Vagina (tissue), 2 donors: ENCODE measurements around the gene DIAPH2. TPM values are rescaled to one million over a fixed set of nuclear protein-coding genes. Genes with fewer than 3 reads are reported as not detected.
A peak's percentile ranks its signal among the peaks of the same experiment; 100 is the strongest.

Experiments used
- DNase-seq, 2 donors: peaks; one replicate each; pipeline ENCODE4 v3.0.0-alpha.2; 2017; ENCODE audit errors: extremely low spot score in 2 of 2
- H3K27ac ChIP-seq: fragments of 200-600 bp; sonication (generic); one replicate; pipeline ENCODE4 v1.5.1; 2019
- H3K27me3 ChIP-seq: fragments of 200-600 bp; sonication (generic); one replicate; pipeline ENCODE4 v1.5.1; 2019
- H3K36me3 ChIP-seq, 2 donors: fragments of 200-600 bp; sonication (generic); one replicate each; pipeline ENCODE4 v1.5.1; 2017 to 2019
- H3K4me1 ChIP-seq: fragments of 200-600 bp; sonication (generic); one replicate; pipeline ENCODE4 v1.5.1; 2019
- H3K4me3 ChIP-seq, 2 donors: fragments of 200-600 bp; sonication (generic); 1 replicate in 1 of 2; 2 replicates in 1 of 2; pipeline ENCODE4 v1.5.1; 2016 to 2019
- H3K9me3 ChIP-seq: fragments of 200-600 bp; sonication (generic); one replicate; pipeline ENCODE4 v1.5.1; 2019
- CTCF ChIP-seq, 3 experiments: fragments of 450-650 bp in 2 of 3; fragments of 200-600 bp in 1 of 3; sonication (generic) in 1 of 3; IDR thresholded peaks; one replicate each; pipeline ENCODE4 v1.5.1; 2017 to 2019; ENCODE audit warnings: antibody characterized with exemption in 3 of 3, mild to moderate bottlenecking in 2 of 3, moderate library complexity in 2 of 3
- POLR2A ChIP-seq, 2 donors: fragments of 450-650 bp; IDR thresholded peaks; one replicate each; pipeline ENCODE4 v1.6.1; 2017; ENCODE audit warnings: antibody characterized with exemption in 2 of 2, mild to moderate bottlenecking in 2 of 2, moderate library complexity in 2 of 2
- POLR2AphosphoS5 ChIP-seq, 2 donors: sonication (generic); formaldehyde crosslinking; IDR thresholded peaks; one replicate each; pipeline ENCODE4 v1.9.0; 2017; ENCODE audit warnings: antibody characterized with exemption in 2 of 2, mild to moderate bottlenecking in 2 of 2, low read depth in 1 of 2; ENCODE audit not compliant: insufficient read depth in 1 of 2
- intact Hi-C: fragments of 100-400 bp; cut with DNase I; formaldehyde crosslinking; loops from one replicate; pipeline ENCODE4 v1.15.1; 2023
- total RNA-seq: library from RNA; depleted of rRNA; stranded (reverse); fragments of >200 nt; gene quantifications from one replicate; pipeline ENCODE4 v1.2.3, GENCODE V29; 2016

Gene DIAPH2
- total RNA-seq, 1 donor from 2014 or later: 38.8 TPM

- Histone ChIP-seq H3K27ac (no peak overlapping the region), H3K4me1 (no peaks in the 10 kb centered on the region), H3K27me3 (no peaks in the 10 kb centered on the region), H3K36me3 (no peaks in the 10 kb centered on the region), H3K4me3 (peak overlapping the region in 1 of 2 donors; percentile 2), H3K9me3 (no peaks in the 10 kb centered on the region)
- TF ChIP-seq CTCF (IDR thresholded peaks at IDR 0.05) (no peak), POLR2AphosphoS5 (IDR thresholded peaks at IDR 0.05; ENCODE audit: insufficient read depth in 1 of 2, low read depth in 1 of 2) (no peak), POLR2A (IDR thresholded peaks at IDR 0.05) (no peak)
- DNase-seq: no peak
- intact Hi-C loops: no loop called here
Measured at GRCh38 chrX:96909291-96909690, 224.6 kb downstream of the DIAPH2 start.

- Histone ChIP-seq H3K27me3 (no peaks in the 10 kb centered on the region), H3K36me3 (no peaks in the 10 kb centered on the region), H3K4me1 (no peaks in the 10 kb centered on the region), H3K27ac (no peak overlapping the region), H3K4me3 (no peak overlapping the region), H3K9me3 (no peaks in the 10 kb centered on the region)
- TF ChIP-seq POLR2A (IDR thresholded peaks at IDR 0.05): no peak
- TF ChIP-seq POLR2AphosphoS5 (IDR thresholded peaks at IDR 0.05; ENCODE audit: insufficient read depth in 1 of 2, low read depth in 1 of 2): no peak
- TF ChIP-seq CTCF (IDR thresholded peaks at IDR 0.05): no peak
- intact Hi-C loops: no loop called here
- no peak for DNase-seq
Measured at GRCh38 chrX:96918864-96919263, 234.2 kb downstream of the DIAPH2 start.

- Histone ChIP-seq H3K27me3 (no peaks in the 10 kb centered on the region), H3K9me3 (no peaks in the 10 kb centered on the region), H3K36me3 (no peaks in the 10 kb centered on the region), H3K4me3 (no peak overlapping the region), H3K4me1 (no peaks in the 10 kb centered on the region), H3K27ac (no peak overlapping the region)
- no peak for DNase-seq
- TF ChIP-seq POLR2AphosphoS5 (IDR thresholded peaks at IDR 0.05; ENCODE audit: insufficient read depth in 1 of 2, low read depth in 1 of 2) (no peak), CTCF (IDR thresholded peaks at IDR 0.05) (no peak), POLR2A (IDR thresholded peaks at IDR 0.05) (no peak)
- intact Hi-C loops: no loop called here
Measured at GRCh38 chrX:96919672-96920071, 235.0 kb downstream of the DIAPH2 start.

- Histone ChIP-seq H3K9me3 (no peaks in the 10 kb centered on the region), H3K4me1 (no peaks in the 10 kb centered on the region), H3K27me3 (no peaks in the 10 kb centered on the region), H3K4me3 (no peak overlapping the region), H3K36me3 (no peaks in the 10 kb centered on the region), H3K27ac (no peak overlapping the region)
- intact Hi-C loops: no loop called here
- TF ChIP-seq POLR2AphosphoS5 (IDR thresholded peaks at IDR 0.05; ENCODE audit: insufficient read depth in 1 of 2, low read depth in 1 of 2) (no peak), CTCF (IDR thresholded peaks at IDR 0.05) (no peak), POLR2A (IDR thresholded peaks at IDR 0.05) (no peak)
- no peak for DNase-seq
Measured at GRCh38 chrX:96924581-96924980, 239.9 kb downstream of the DIAPH2 start.

- TF ChIP-seq POLR2AphosphoS5 (IDR thresholded peaks at IDR 0.05; ENCODE audit: insufficient read depth in 1 of 2, low read depth in 1 of 2) (no peak), POLR2A (IDR thresholded peaks at IDR 0.05) (no peak), CTCF (IDR thresholded peaks at IDR 0.05) (no peak)
- no peak overlapping the region for H3K4me3 ChIP-seq
- no peaks in the 10 kb centered on the region for H3K4me1 ChIP-seq
- H3K27ac ChIP-seq: no peak overlapping the region
- H3K9me3 ChIP-seq: no peaks in the 10 kb centered on the region
- intact Hi-C loops: no loop called here
- no peak for DNase-seq
- no peaks in the 10 kb centered on the region for H3K36me3 ChIP-seq
- no peaks in the 10 kb centered on the region for H3K27me3 ChIP-seq
Measured at GRCh38 chrX:96929036-96929435, 244.4 kb downstream of the DIAPH2 start.
